ENCODE measurements around the gene TOM1.
A peak's percentile ranks its signal among the peaks of the same experiment; 100 is the strongest.

- TF ChIP-seq IRF9 (CRISPR knock-in tag; IDR thresholded peaks at IDR 0.05; ENCODE audit: borderline replicate concordance) (no peak), GTF2F1 (IDR thresholded peaks at IDR 0.05; ENCODE audit: low read length) (no peak), ZNF3 (CRISPR knock-in tag; IDR thresholded peaks at IDR 0.05) (no peak), ARID3A (IDR thresholded peaks at IDR 0.05; ENCODE audit: low read depth, low read length) (no peak), KLF13 (CRISPR knock-in tag; IDR thresholded peaks at IDR 0.05) (no peak)
- TF ChIP-seq, protein P1, sequence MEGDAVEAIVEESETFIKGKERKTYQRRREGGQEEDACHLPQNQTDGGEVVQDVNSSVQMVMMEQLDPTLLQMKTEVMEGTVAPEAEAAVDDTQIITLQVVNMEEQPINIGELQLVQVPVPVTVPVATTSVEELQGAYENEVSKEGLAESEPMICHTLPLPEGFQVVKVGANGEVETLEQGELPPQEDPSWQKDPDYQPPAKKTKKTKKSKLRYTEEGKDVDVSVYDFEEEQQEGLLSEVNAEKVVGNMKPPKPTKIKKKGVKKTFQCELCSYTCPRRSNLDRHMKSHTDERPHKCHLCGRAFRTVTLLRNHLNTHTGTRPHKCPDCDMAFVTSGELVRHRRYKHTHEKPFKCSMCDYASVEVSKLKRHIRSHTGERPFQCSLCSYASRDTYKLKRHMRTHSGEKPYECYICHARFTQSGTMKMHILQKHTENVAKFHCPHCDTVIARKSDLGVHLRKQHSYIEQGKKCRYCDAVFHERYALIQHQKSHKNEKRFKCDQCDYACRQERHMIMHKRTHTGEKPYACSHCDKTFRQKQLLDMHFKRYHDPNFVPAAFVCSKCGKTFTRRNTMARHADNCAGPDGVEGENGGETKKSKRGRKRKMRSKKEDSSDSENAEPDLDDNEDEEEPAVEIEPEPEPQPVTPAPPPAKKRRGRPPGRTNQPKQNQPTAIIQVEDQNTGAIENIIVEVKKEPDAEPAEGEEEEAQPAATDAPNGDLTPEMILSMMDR (CRISPR knock-in tag; IDR thresholded peaks at IDR 0.05): peak; percentile 13; the same call in 1 of the 2 replicates
Measured at GRCh38 chr22:35301372-35301874, 1.7 kb downstream of the TOM1 start.
